Keratinocyte (primary cell): Measurements from ENCODE around the gene PLCG2.

Experiments
- EZH2 ChIP-seq: IDR thresholded peaks from one replicate; pipeline ENCODE4 v1.6.1; 2012; ENCODE audit warnings: inconsistent platforms, mild to moderate bottlenecking, low read length, moderate library complexity
- TF ChIP-seq, protein P1 (sequence below), 3 experiments: IDR thresholded peaks in 1 of 3; conservative IDR thresholded peaks in 1 of 3; optimal IDR thresholded peaks in 1 of 3; 2 replicates in 2 of 3; 3 replicates in 1 of 3; pipeline versions ENCODE3 to v1.5.1; 2011; ENCODE audit warnings: low read length in 3 of 3, mild to moderate bottlenecking in 3 of 3, moderate library complexity in 2 of 3, control low read depth in 1 of 3, inconsistent platforms in 1 of 3; ENCODE audit not compliant: insufficient read depth in 2 of 3; ENCODE audit errors: extremely low read depth in 1 of 3

DNA sequence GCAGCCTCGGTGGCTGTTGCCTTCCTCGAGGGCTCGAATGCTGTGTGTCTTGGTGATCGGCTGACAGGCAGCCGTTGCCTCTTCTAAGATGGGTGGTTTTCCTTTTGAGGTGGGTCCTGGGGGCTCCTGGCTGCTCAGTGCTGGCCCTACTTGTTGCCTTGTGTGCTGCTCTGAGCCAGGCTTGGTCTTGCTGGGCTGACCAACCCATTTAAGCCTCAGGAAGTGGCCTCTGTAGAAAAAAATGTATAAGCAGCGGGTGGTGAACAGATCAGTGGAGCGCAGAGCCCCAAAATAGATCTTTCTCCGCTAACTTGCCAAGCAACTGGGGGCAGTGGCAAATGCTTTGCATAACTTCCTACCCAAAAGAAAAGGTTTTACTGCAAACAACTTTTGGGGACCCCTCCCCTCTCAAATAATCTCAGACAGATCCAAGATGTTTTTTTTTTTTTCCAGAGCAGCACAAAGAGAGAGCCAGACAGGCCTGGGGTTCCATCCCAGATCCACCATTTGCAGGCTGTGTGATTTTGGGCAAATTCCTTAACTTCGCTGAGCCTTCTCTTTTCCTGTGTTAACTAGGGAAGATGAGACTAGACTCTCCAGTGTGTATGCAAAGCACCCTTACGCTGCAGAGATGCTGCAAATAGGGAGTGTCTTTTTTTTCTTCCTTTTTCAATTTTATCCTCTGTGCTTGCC is 42.5 kb downstream of the PLCG2 start:
- TF ChIP-seq, protein P1, sequence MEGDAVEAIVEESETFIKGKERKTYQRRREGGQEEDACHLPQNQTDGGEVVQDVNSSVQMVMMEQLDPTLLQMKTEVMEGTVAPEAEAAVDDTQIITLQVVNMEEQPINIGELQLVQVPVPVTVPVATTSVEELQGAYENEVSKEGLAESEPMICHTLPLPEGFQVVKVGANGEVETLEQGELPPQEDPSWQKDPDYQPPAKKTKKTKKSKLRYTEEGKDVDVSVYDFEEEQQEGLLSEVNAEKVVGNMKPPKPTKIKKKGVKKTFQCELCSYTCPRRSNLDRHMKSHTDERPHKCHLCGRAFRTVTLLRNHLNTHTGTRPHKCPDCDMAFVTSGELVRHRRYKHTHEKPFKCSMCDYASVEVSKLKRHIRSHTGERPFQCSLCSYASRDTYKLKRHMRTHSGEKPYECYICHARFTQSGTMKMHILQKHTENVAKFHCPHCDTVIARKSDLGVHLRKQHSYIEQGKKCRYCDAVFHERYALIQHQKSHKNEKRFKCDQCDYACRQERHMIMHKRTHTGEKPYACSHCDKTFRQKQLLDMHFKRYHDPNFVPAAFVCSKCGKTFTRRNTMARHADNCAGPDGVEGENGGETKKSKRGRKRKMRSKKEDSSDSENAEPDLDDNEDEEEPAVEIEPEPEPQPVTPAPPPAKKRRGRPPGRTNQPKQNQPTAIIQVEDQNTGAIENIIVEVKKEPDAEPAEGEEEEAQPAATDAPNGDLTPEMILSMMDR (optimal IDR thresholded peaks at IDR 0.05 in 1 of 3, IDR thresholded peaks at IDR 0.05 in 1 of 3, conservative IDR thresholded peaks at IDR 0.05 in 1 of 3; ENCODE audit: extremely low read depth in 1 of 3, insufficient read depth in 2 of 3, low read length in 3 of 3) = no peak
- TF ChIP-seq EZH2 = no peak
